Left renal pelvis (tissue), 4 donors: ENCODE results near the gene DLK2. TPM values are rescaled to one million over a fixed set of nuclear protein-coding genes. Genes with fewer than 3 reads are reported as not detected.
"Not testable (repeated sequence)": the region's sequence is repeated elsewhere in the genome, so short reads cannot be mapped to it uniquely, and the experiment has no call there.

Source experiments
- DNase-seq, 4 donors: peaks; one replicate each; pipeline ENCODE4 v3.0.0-alpha.2; 2013; ENCODE audit warnings: low read depth in 4 of 4, low spot score in 3 of 4
- polyA plus RNA-seq, 4 donors: library from polyadenylated mRNA; unstranded; fragments of 120-200 nt; gene quantifications; one replicate each; pipeline ENCODE4 v1.2.1, GENCODE V29; 2013; ENCODE audit not compliant: insufficient read length in 4 of 4

The DLK2 gene
- polyA plus RNA-seq, 4 donors, result 1.1 to 1.8 (median 1.4) TPM

- no peak for DNase-seq
Observed at GRCh38 chr6:43432009-43432945, 23.1 kb downstream of the DLK2 start.

GRCh38 chr6:43428874-43429273 lies 26.5 kb downstream of the DLK2 start:
- DNase-seq, result no peak

DNA sequence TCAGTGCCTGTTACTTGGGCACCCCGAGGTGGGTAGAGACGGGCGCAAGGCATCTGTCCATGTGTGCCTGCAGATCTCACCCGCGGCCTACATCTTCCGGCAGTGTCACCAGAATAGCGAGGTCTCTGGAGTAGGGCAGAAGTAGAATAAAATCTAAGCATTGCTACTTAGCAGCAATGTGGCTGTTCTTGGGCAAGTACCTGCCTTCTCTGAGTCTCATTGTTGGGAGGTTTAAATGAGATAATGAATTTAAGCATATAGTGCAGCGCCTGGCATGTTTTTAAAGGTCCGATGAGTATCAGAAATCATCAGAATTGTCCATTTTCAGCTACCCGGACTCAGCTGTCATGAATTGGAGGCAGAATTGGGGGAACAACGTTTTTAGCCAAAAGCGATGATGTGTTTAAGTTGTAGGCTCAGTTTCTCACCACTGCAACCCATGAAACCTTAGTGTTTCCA lies 27.2 kb downstream of the DLK2 start:
- no peak for DNase-seq

GRCh38 chr6:43427406-43428111 lies 27.8 kb downstream of the DLK2 start, which contains the start of gene ABCC10:
ABCC10 (plus strand) TSS chr6:43427541; CDS start chr6:43427979, 438 bp downstream.
- peak; percentile 86 to 90 (median 87) for DNase-seq

DNA sequence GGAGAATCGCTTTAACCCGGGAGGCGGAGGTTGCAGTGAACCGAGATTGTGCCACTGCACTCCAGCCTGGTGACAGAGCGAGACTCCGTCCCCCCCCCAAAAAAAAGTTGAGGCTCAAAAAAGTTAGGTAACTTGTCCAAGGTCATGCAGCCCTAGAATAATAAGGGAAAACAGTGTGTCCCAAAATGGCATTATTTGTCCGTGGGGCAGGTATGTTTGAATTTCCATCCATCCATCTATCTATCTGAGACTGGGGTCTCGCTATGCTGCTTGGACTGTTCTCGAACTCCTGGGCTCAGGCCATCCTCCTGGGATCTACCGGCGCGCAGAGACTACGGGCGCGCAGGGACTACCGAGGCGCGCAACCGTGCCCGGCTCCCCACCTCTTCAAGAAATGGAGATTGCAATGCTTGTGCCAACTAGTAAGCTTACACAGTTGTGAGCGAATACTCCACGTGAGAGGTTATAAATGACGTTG lies 28.4 kb downstream of the DLK2 start:
- no peak for DNase-seq

DNA sequence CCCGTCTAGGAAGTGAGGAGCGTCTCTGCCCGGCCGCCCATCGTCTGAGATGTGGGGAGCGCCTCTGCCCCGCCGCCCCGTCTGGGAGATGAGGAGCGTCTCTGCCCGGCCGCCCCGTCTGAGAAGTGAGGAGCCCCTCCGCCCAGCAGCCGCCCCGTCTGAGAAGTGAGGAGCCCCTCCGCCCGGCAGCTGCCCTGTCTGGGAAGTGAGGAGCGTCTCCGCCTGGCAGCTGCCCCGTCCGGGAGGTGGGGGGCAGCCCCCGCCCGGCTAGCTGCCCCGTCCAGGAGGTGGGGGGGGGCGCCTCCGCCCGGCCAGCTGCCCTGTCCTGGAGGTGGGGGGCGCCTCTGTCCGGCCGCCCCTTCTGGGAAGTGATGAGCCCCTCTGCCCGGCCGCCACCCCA lies 30.3 kb downstream of the DLK2 start:
- DNase-seq, result not testable (repeated sequence)

DNA sequence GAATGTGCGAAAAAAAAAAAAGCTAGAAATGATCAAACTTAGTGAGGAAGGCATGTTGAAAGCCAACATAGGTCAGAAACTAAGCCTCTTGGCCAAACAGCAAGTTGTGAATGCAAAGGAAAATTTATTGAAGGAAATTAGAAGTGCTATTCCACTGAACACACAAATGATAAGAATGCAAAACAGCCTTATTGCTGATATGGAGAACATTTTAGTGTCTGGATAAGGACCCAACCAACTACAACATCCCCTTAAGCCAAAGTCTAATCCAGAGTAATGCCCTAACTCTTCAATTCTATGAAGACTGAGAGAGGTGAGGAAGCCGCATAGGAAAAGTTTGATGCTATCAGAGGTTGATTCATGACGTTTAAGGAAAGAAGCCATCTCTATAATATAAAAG lies 33.5 kb downstream of the DLK2 start:
- DNase-seq, result no peak

DNA sequence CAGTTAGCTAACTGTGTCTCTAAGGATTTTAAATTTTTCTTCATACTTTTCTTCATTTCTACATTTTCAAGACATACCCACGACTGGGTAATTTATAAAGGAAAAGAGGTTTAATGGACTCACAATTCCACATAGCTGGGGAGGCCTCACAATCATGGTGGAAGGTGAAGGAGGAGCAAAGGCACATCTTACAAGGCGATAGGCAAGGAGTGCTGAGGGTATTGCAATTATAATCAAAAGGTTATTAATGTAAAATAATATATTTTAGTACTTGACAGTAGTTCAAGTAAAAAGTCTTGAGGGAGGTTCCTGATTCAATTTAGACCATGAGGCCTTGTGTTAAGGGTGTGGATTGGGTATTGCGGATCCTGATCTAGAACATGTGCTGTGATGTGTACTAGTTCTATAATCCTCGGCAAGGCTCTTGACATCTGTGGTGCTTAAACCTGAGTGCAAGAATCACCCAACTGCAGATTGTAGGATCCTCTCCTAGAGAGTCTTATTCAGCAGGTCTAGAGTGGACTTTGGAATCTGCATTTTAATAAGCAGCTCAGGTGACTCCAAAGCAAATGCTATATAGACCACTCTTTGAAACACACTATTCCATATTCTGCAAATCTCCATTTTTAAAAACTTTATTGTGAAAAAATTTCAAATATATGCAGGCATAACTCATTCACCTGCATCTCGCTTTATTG lies 35.2 kb downstream of the DLK2 start:
- DNase-seq, result no peak

GRCh38 chr6:43416935-43417334 lies 38.4 kb downstream of the DLK2 start:
- DNase-seq, result no peak

- not testable (repeated sequence) for DNase-seq
Observed at GRCh38 chr6:43415275-43415674, 40.1 kb downstream of the DLK2 start.

DNA sequence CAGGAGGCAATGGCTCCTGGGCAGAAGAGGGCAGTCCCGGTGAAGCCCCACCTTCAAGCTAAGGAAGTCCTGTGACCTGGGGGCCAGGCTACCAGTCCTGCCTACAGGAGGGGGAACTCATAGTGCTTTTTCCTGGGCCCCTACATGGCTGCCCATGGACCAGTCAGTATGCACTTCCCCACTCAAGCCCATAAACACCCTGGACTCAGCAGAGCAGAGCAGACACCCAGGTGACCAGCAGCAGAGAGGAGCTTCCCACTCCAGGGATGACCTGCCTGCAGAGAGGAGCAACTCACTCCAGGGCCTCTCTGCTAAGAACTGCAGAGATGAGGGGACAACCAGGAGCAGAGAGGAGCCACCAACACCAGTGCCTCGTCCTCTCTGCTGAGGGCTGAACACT lies 42.3 kb downstream of the DLK2 start:
- no peak for DNase-seq

- no peak for DNase-seq
Observed at GRCh38 chr6:43412541-43412940, 42.8 kb downstream of the DLK2 start.

DNA sequence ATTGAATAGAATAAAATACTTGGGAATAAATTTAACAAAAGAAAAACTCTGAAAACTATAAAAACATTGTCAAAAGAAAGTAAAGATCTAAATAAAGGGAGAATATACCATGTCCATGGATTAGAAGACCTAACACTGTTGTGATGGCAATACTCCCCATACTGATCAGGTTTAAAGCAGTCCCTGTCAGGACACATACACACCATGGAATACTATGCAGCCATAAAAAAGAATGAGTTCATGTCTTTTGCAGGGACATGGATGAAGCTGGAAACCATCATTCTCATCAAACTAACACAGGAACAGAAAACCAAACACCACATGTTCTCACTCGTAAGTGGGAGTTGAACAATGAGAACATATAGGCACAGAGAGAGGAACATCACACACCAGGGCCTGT lies 44.6 kb downstream of the DLK2 start:
- DNase-seq, result not testable (repeated sequence)

DNA sequence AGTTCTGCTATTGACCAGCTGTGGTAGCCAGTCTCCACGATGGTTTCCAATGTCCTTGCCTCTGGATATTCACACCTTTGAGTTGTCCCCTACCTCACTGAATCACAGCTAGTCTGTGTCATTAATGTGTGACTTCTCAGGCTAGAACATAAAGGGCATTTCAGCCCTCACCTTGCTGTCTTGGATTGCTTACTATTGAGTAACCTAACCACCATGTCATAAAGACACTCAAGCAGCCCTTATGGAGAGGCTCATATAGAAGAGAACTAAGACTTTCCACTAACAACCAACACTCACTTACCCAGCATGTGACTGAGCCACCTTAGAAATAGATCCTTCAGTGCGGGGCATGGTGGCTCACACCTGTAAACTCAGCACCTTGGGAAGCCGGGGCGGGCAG lies 47.1 kb downstream of the DLK2 start:
- no peak for DNase-seq

- no peak for DNase-seq
Observed at GRCh38 chr6:43407296-43407695, 48.1 kb downstream of the DLK2 start.

DNA sequence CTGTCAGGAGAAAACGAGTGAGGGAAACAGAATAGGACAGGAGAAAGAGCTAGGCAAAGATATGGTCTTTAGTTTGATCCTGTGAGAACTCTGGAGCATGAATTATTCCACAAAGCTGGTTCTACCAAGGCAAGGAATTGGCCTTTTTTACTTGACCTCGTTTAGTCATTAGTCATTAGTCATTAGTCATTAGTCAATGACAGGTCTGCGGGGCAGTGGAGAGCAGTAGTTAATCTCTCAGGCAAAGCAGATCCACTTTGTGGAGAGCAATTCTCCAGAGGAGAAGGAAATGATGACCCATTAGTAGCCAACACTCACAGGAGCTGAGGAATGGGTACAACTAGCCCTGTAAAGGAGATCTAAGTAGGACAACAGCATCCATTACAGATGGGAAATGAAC lies 50.0 kb downstream of the DLK2 start:
- no peak for DNase-seq

DNA sequence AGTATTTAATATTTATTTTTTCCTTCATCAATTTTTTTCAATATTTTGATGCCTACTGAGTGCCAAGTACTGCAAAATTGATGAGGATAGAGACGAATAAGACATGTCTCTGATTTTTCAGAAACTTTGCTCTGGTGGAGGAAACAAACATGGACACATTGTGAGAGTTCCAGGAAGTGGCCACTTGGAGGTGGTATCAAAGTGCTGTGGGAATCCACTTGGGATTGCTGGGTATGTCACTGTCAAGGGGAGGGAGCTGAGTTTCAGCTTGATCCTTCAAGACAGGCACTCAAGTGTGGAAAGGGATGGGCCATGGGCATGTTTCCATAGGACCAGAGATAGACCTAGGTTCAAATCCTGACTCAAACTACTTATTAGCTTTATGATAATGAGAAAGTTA lies 52.5 kb downstream of the DLK2 start:
- no peak for DNase-seq

DNA sequence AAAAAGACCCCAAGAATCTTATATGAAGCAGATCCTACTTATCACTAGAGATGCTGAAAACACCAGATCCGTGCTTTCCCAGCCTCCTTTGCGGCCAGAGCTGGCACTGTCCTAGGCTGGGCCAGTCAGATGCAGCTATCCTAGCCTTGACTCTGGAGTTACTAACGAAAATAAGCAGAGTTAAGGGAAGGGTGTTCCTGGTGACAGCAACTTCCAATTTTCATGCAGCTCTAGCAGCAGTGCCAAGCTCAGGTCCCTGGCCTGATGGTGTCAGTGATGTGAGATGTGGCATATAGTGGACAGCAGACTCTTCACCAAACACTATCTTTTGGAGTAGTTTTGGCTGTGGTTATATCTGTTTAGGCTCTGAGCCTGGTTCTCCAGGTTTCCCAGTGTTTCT lies 53.6 kb downstream of the DLK2 start:
- no peak for DNase-seq
